BJ (cell line): ENCODE data around the gene CAST. TPM values are rescaled to one million over a fixed set of nuclear protein-coding genes. Genes with fewer than 3 reads are reported as not detected.

Experiments used
- CTCF ChIA-PET: fragments of 350-600 bp; formaldehyde crosslinking; extraction: SDS; loops from one replicate; lab custom pipeline; 2021; ENCODE audit warnings: antibody characterized with exemption, inconsistent platforms; lab: Yijun Ruan, JAX
- POLR2A ChIA-PET: fragments of 300-600 bp; sonication (Branson Sonifier 250); formaldehyde crosslinking; extraction: SDS; loops from one replicate; lab custom pipeline; 2021; ENCODE audit warnings: antibody characterized with exemption; lab: Charles Lee
- DNase-seq: peaks from one replicate; pipeline ENCODE4 v3.0.0-alpha.2; 2011; ENCODE audit warnings: low read depth
- H3K27me3 ChIP-seq: 2 replicates; pipeline ENCODE4 v1.6.0; 2011; ENCODE audit warnings: low read length; ENCODE audit not compliant: control insufficient read depth, insufficient read depth
- H3K36me3 ChIP-seq: 2 replicates; pipeline ENCODE4 v1.5.1; 2011; ENCODE audit warnings: low read length; ENCODE audit not compliant: control insufficient read depth, insufficient read depth
- H3K4me3 ChIP-seq: 2 replicates; pipeline ENCODE4 v1.5.1; 2011; ENCODE audit warnings: low read depth, mild to moderate bottlenecking, control low read depth, low read length
- CTCF ChIP-seq: IDR thresholded peaks from 2 replicates; pipeline ENCODE4 v1.5.1; 2011; ENCODE audit warnings: low read depth, mild to moderate bottlenecking, control low read depth, inconsistent platforms, low read length, moderate library complexity; ENCODE audit not compliant: insufficient read depth
- polyA plus RNA-seq: library from polyadenylated mRNA; depleted of rRNA; stranded (reverse); fragments of >200 nt; gene quantifications from 2 replicates; pipeline ENCODE4 v1.2.3, GENCODE V29; 2011

The CAST gene
- polyA plus RNA-seq, 1 experiment = 112 TPM

DNA sequence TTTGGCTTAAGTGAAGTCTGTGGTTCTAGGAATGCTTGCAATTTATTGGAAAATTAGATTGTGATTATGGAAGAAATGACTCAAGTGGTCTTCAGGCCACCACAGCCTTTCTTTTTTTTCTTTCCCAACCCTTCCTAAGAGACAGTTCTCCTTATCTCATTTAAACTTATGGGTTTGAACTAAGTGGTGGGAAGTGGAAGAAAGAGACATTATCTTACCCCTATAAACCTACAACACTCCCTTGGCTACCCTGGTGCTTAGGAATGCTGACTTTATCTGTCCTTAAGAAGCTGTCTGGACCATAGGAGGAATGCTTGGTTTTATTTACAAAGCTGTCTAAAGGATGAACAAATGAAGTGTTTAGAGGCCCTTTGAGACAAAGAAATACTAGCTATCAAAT is 150.7 kb downstream of the CAST start:
- ChIA-PET POLR2A (no interaction called here), CTCF (interaction anchor here (1.0 kb wide), 1 partner anchor 60 kb away, joined by 4 read pairs; no protein-coding TSS in a partner anchor)
- no peak for DNase-seq
- no peak for TF ChIP-seq CTCF
- Histone ChIP-seq H3K4me3 (no peak overlapping the region), H3K27me3 (peaks cover 2% of the 10 kb centered on the region; the same call in 1 of the 2 replicates), H3K36me3 (no peaks in the 10 kb centered on the region)

DNA sequence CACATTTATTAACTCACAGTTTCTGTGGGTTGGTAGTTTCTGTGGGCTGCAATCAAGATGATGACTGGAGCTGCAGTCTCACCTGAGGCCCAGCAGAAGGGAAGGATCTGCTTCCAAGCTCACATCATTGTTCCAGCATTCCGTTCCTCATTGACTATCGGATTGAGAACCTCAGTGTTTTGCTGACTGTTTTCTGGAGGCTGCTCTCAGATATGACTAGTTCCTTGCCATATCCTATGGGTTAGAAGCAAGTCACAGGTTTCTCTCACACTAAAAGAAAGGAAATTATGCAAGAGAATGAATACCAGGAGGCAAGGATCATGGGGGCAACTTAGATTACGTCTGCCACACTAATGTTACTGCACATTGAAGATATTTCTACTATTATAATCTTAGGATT is 151.9 kb downstream of the CAST start:
- POLR2A ChIA-PET = no interaction called here
- Histone ChIP-seq H3K27me3 (peaks cover 2% of the 10 kb centered on the region; the same call in 1 of the 2 replicates), H3K36me3 (no peaks in the 10 kb centered on the region), H3K4me3 (no peak overlapping the region)
- TF ChIP-seq CTCF = no peak
- DNase-seq = no peak
- CTCF ChIA-PET = interaction anchor here (0.6 to 1.6 kb wide), 2 partner anchors 25 to 266 kb away, joined by 3 read pairs; no protein-coding TSS in a partner anchor

- H3K36me3 ChIP-seq = no peaks in the 10 kb centered on the region
- TF ChIP-seq CTCF = no peak
- ChIA-PET POLR2A (no interaction called here), CTCF (interaction anchor here (0.5 to 1.1 kb wide), 2 partner anchors 10 to 29 kb away, joined by 3 to 4 read pairs; no protein-coding TSS in a partner anchor)
- DNase-seq = no peak
- peaks cover 2% of the 10 kb centered on the region; the same call in 1 of the 2 replicates for H3K27me3 ChIP-seq
- no peak overlapping the region for H3K4me3 ChIP-seq
Observed at GRCh38 chr5:96816411-96816939, 154.3 kb downstream of the CAST start.

GRCh38 chr5:96816991-96817390 is 154.8 kb downstream of the CAST start:
- TF ChIP-seq CTCF = no peak
- no peaks in the 10 kb centered on the region for H3K36me3 ChIP-seq
- ChIA-PET POLR2A (no interaction called here), CTCF (interaction anchor here (1.1 kb wide), 1 partner anchor 9 kb away, joined by 3 read pairs; no protein-coding TSS in a partner anchor)
- H3K4me3 ChIP-seq = no peak overlapping the region
- no peak for DNase-seq
- peaks cover 2% of the 10 kb centered on the region; the same call in 1 of the 2 replicates for H3K27me3 ChIP-seq

DNA sequence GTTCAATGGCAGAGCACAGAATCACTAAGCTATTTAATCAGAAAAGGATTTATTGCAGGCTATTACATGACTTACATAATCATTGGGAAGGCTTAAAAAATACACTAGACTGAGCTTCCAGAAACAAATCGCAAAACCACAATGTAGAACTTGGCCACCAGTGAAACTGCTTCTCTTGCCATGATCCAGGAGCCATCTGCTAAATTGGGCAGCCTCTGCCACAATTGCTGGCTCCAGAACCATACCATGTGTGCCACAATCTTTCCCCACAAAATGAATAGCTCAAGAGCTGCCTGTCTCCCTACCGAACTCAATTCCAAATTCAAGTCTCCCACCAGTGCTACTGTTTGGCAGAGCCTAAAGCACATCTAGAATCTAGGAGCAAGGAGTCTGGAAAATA is 155.3 kb downstream of the CAST start:
- Histone ChIP-seq H3K4me3 (no peak overlapping the region), H3K27me3 (peaks cover 2% of the 10 kb centered on the region; the same call in 1 of the 2 replicates), H3K36me3 (no peaks in the 10 kb centered on the region)
- DNase-seq = no peak
- CTCF ChIA-PET = no interaction called here
- no peak for TF ChIP-seq CTCF
- POLR2A ChIA-PET = no interaction called here
